ENCODE measurements around the gene VEGFA. TPM values are rescaled to one million over a fixed set of nuclear protein-coding genes. Genes with fewer than 3 reads are reported as not detected.

VEGFA gene
- polyA plus RNA-seq, 1 donor from 2014 or later, result 7.3 TPM

DNA sequence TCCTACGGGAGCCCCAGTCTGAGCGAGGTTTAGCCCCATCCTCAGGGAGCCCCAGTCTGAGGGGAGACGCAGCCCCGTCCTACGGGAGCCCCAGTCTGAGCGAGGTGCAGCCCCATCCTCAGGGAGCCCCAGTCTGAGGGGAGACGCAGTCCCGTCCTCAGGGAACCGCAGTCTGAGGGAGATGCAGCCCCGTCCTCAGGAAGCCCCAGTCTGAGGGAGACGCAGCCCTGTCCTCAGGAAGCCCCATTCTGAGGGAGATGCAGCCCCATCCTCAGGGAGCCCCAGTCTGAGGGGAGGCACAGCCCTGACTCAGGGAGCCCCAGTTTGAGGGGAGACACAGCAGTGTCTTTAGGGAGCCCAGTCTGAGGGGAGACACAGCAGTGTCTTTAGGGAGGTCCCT is 27.9 kb downstream of the VEGFA start:
- H3K9me3 ChIP-seq (ENCODE audit: low read length), result no peaks in the 10 kb centered on the region
- H3K4me2 ChIP-seq (ENCODE audit: low read length), result no peak overlapping the region
- H3K9ac ChIP-seq (ENCODE audit: low read length), result no peak overlapping the region
- H3K9me2 ChIP-seq (ENCODE audit: insufficient read depth, low read length), result no peaks in the 10 kb centered on the region
- no peaks in the 10 kb centered on the region for H4K20me1 ChIP-seq (ENCODE audit: insufficient read depth)
- H3K79me2 ChIP-seq (replicated peaks; ENCODE audit: insufficient read depth, low read length), result no peaks in the 10 kb centered on the region
- no peaks in the 10 kb centered on the region for H3F3A ChIP-seq (ENCODE audit: insufficient read depth, low read length, poor library complexity, severe bottlenecking)
- no peaks in the 10 kb centered on the region for H3K27me3 ChIP-seq (ENCODE audit: insufficient read depth, low read depth, low read length)
- no peak overlapping the region for H3K4me3 ChIP-seq (ENCODE audit: low read length)
- H2AFZ ChIP-seq (ENCODE audit: low read depth, low read length), result no peak overlapping the region
- TF ChIP-seq EZH2 (IDR thresholded peaks at IDR 0.05; ENCODE audit: borderline replicate concordance, insufficient read depth, low read length, poor library complexity, severe bottlenecking), result no peak
- no peak for TF ChIP-seq MXI1 (conservative IDR thresholded peaks at IDR 0.05; ENCODE audit: poor library complexity, severe bottlenecking)
- no peak for TF ChIP-seq POLR2AphosphoS5 (IDR thresholded peaks at IDR 0.05)
- no peak for TF ChIP-seq TAF1 (IDR thresholded peaks at IDR 0.05; ENCODE audit: low read depth)
- no peak for TF ChIP-seq SMC3 (conservative IDR thresholded peaks at IDR 0.05; ENCODE audit: poor library complexity)
- TF ChIP-seq REST (IDR thresholded peaks at IDR 0.05; ENCODE audit: borderline replicate concordance), result no peak
- TF ChIP-seq, protein P1, sequence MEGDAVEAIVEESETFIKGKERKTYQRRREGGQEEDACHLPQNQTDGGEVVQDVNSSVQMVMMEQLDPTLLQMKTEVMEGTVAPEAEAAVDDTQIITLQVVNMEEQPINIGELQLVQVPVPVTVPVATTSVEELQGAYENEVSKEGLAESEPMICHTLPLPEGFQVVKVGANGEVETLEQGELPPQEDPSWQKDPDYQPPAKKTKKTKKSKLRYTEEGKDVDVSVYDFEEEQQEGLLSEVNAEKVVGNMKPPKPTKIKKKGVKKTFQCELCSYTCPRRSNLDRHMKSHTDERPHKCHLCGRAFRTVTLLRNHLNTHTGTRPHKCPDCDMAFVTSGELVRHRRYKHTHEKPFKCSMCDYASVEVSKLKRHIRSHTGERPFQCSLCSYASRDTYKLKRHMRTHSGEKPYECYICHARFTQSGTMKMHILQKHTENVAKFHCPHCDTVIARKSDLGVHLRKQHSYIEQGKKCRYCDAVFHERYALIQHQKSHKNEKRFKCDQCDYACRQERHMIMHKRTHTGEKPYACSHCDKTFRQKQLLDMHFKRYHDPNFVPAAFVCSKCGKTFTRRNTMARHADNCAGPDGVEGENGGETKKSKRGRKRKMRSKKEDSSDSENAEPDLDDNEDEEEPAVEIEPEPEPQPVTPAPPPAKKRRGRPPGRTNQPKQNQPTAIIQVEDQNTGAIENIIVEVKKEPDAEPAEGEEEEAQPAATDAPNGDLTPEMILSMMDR (IDR thresholded peaks at IDR 0.05; ENCODE audit: poor library complexity, severe bottlenecking), result no peak
- TF ChIP-seq RAD21 (conservative IDR thresholded peaks at IDR 0.05), result no peak
- no peak for TF ChIP-seq EP300 (conservative IDR thresholded peaks at IDR 0.05; ENCODE audit: poor library complexity, severe bottlenecking)
- no peaks in the 10 kb centered on the region for H3K36me3 ChIP-seq (ENCODE audit: insufficient read depth, low read length)
- H3K27ac ChIP-seq (ENCODE audit: low read length), result no peak overlapping the region

DNA sequence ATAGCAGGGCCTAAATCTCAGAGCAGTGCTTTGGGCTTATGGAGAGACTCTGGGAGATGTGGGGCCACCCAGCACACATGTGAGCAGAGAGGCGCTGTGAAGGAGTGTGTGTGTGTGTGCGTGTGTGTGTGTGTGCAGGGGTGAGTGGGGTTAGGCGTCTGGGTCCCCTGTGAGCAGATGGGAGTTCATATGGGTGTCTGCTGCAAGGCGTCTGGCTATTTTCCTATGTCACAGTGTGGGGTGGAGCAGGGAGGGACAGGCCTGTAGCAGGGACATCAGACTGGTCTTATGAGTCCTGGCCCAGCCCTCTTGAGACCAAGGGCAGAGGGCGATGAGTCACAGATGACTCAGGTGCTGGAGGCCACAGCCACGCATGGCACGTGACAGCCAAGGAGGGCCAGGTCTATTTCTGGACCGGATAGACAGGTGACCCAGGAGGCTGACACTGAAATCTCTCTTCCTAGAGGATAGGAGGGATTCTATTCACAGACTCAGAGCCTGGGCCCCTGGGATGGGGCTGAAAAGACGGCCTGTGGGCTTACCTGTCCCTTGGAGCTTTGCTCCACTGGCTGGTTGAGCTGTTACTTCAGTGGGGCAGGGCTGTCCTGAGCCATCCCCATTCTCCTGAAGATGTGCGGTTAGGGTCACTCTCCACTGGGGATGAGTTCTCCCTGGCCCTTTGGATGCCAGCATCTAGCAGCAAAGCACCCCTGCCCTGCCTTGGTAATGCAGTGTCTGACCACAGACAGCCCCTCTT is 28.9 kb downstream of the VEGFA start:
- H2AFZ ChIP-seq (ENCODE audit: low read depth, low read length), result no peak overlapping the region
- H3K36me3 ChIP-seq (ENCODE audit: insufficient read depth, low read length), result no peaks in the 10 kb centered on the region
- no peak overlapping the region for H3K4me2 ChIP-seq (ENCODE audit: low read length)
- no peak overlapping the region for H3K27ac ChIP-seq (ENCODE audit: low read length)
- H3K9me3 ChIP-seq (ENCODE audit: low read length), result no peaks in the 10 kb centered on the region
- no peaks in the 10 kb centered on the region for H3K27me3 ChIP-seq (ENCODE audit: insufficient read depth, low read depth, low read length)
- H3K79me2 ChIP-seq (replicated peaks; ENCODE audit: insufficient read depth, low read length), result no peaks in the 10 kb centered on the region
- H3K9ac ChIP-seq (ENCODE audit: low read length), result no peak overlapping the region
- no peak overlapping the region for H3K4me3 ChIP-seq (ENCODE audit: low read length)
- TF ChIP-seq, protein P1 (IDR thresholded peaks at IDR 0.05; ENCODE audit: poor library complexity, severe bottlenecking), result no peak
- TF ChIP-seq SMC3 (conservative IDR thresholded peaks at IDR 0.05; ENCODE audit: poor library complexity) (no peak), TAF1 (IDR thresholded peaks at IDR 0.05; ENCODE audit: low read depth) (no peak), EP300 (conservative IDR thresholded peaks at IDR 0.05; ENCODE audit: poor library complexity, severe bottlenecking) (no peak), POLR2AphosphoS5 (IDR thresholded peaks at IDR 0.05) (no peak), RAD21 (conservative IDR thresholded peaks at IDR 0.05) (no peak), REST (IDR thresholded peaks at IDR 0.05; ENCODE audit: borderline replicate concordance) (no peak), MXI1 (conservative IDR thresholded peaks at IDR 0.05; ENCODE audit: poor library complexity, severe bottlenecking) (no peak), EZH2 (IDR thresholded peaks at IDR 0.05; ENCODE audit: borderline replicate concordance, insufficient read depth, low read length, poor library complexity, severe bottlenecking) (no peak)
- H3F3A ChIP-seq (ENCODE audit: insufficient read depth, low read length, poor library complexity, severe bottlenecking), result no peaks in the 10 kb centered on the region
- no peaks in the 10 kb centered on the region for H4K20me1 ChIP-seq (ENCODE audit: insufficient read depth)
- no peaks in the 10 kb centered on the region for H3K9me2 ChIP-seq (ENCODE audit: insufficient read depth, low read length)

All from neural cell (in vitro differentiated cells).